Stimulated activated CD4-positive, alpha-beta T cell treated with anti-CD3 and anti-CD28 coated beads, Interleukin-2, amount 100 ng/mL, for 4 hours (primary cell): Measurements from ENCODE around the gene PPP1CA.

Experiments used
- DNase-seq: peaks from one replicate; pipeline ENCODE4 v3.0.0-alpha.2; 2020; ENCODE audit warnings: low read depth

PPP1CA gene

GRCh38 chr11:67401495-67402191 lies at the start of gene PPP1CA:
Gene PPP1CA (minus strand): TSS chr11:67401858. CDS start chr11:67401782, 76 bp downstream.
- DNase-seq = peak; percentile 87

- DNase-seq = no peak
Measured at GRCh38 chr11:67450796-67451657, 49.4 kb upstream of the PPP1CA start.

GRCh38 chr11:67449116-67449844 lies 47.6 kb upstream of the PPP1CA start:
- DNase-seq = no peak

- no peak for DNase-seq
Measured at GRCh38 chr11:67448220-67448609, 46.6 kb upstream of the PPP1CA start.

GRCh38 chr11:67445515-67445914 lies 43.9 kb upstream of the PPP1CA start:
- no peak for DNase-seq

- DNase-seq = no peak
Measured at GRCh38 chr11:67442504-67443404, 41.1 kb upstream of the PPP1CA start.

GRCh38 chr11:67441731-67442351 lies 40.2 kb upstream of the PPP1CA start:
- no peak for DNase-seq

GRCh38 chr11:67441098-67441563 lies 39.5 kb upstream of the PPP1CA start:
- no peak for DNase-seq

- no peak for DNase-seq
Measured at GRCh38 chr11:67440229-67441097, 38.8 kb upstream of the PPP1CA start.

GRCh38 chr11:67439321-67440228 lies 37.9 kb upstream of the PPP1CA start:
- DNase-seq = no peak

- DNase-seq = peak; percentile 63
Measured at GRCh38 chr11:67438158-67438902, 36.7 kb upstream of the PPP1CA start.

GRCh38 chr11:67437809-67438157 lies 36.1 kb upstream of the PPP1CA start:
- DNase-seq = no peak

- DNase-seq = peak; percentile 62
Measured at GRCh38 chr11:67437082-67437808, 35.6 kb upstream of the PPP1CA start, which contains the start of gene PTPRCAP. Gene PTPRCAP (minus strand): TSS chr11:67437682. CDS start chr11:67437619, 63 bp downstream.

- DNase-seq = peak; percentile 58
Measured at GRCh38 chr11:67436459-67437081, 34.9 kb upstream of the PPP1CA start.

GRCh38 chr11:67435727-67436458 lies 34.2 kb upstream of the PPP1CA start:
- no peak for DNase-seq

- DNase-seq = no peak
Measured at GRCh38 chr11:67435031-67435726, 33.5 kb upstream of the PPP1CA start.
